Uterus (tissue), 2 donors: ENCODE measurements around the gene TOMT.

ENCODE experiments used
- POLR2A ChIP-seq, 2 donors: fragments of 450-650 bp; IDR thresholded peaks; one replicate each; pipeline ENCODE4 v1.6.1; 2016; ENCODE audit warnings: antibody characterized with exemption in 2 of 2, mild to moderate bottlenecking in 1 of 2, moderate library complexity in 1 of 2
- TF ChIP-seq, protein P1 (sequence below), 4 experiments: fragments of 200-600 bp in 2 of 4; fragments of 450-650 bp in 2 of 4; sonication (generic) in 2 of 4; IDR thresholded peaks; one replicate each; pipeline ENCODE4 v1.5.1; 2016 to 2019; ENCODE audit warnings: antibody characterized with exemption in 4 of 4, mild to moderate bottlenecking in 2 of 4, moderate library complexity in 1 of 4

DNA sequence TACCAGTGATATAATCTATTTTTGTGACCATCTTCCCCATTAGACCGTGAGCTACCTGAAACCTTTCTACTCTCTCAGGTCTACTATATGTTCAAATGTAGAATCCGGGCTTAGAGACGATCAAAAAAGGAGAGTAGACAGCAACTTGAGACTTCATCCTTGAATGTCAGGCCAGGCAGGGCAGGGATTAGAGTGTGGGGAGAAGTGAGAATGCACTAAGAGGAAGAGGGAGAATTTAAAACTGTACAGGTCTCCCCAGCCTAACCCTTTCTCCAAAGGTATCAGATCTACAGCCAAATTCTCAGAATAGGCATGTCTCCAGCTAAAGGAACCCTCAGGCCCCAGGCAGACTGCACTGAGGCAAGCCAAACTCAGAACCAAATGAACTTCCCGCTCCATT, 3.6 kb upstream of the TOMT start:
- TF ChIP-seq, protein P1, sequence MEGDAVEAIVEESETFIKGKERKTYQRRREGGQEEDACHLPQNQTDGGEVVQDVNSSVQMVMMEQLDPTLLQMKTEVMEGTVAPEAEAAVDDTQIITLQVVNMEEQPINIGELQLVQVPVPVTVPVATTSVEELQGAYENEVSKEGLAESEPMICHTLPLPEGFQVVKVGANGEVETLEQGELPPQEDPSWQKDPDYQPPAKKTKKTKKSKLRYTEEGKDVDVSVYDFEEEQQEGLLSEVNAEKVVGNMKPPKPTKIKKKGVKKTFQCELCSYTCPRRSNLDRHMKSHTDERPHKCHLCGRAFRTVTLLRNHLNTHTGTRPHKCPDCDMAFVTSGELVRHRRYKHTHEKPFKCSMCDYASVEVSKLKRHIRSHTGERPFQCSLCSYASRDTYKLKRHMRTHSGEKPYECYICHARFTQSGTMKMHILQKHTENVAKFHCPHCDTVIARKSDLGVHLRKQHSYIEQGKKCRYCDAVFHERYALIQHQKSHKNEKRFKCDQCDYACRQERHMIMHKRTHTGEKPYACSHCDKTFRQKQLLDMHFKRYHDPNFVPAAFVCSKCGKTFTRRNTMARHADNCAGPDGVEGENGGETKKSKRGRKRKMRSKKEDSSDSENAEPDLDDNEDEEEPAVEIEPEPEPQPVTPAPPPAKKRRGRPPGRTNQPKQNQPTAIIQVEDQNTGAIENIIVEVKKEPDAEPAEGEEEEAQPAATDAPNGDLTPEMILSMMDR (IDR thresholded peaks at IDR 0.05), result no peak
- no peak for TF ChIP-seq POLR2A (IDR thresholded peaks at IDR 0.05)
